Measurements from ENCODE around the gene AHSG. TPM values are rescaled to one million over a fixed set of nuclear protein-coding genes. Genes with fewer than 3 reads are reported as not detected.

AHSG gene
- total RNA-seq, 6 experiments from 2014 or later = not detected

GRCh38 chr3:186594591-186595113 is 18.2 kb upstream of the AHSG start:
- no peak for DNase-seq
- Mint-ChIP-seq H3K27me3 (ENCODE audit: insufficient read depth) (peaks cover 10% of the 10 kb centered on the region), H3K9me3 (no peaks in the 10 kb centered on the region), H3K4me3 (no peak overlapping the region), H3K36me3 (ENCODE audit: low read depth) (no peaks in the 10 kb centered on the region), H3K4me1 (ENCODE audit: low read depth) (peaks cover 20% of the 10 kb centered on the region), H3K27ac (no peak overlapping the region)
- TF ChIP-seq CTCF (IDR thresholded peaks at IDR 0.05) = no peak

DNA sequence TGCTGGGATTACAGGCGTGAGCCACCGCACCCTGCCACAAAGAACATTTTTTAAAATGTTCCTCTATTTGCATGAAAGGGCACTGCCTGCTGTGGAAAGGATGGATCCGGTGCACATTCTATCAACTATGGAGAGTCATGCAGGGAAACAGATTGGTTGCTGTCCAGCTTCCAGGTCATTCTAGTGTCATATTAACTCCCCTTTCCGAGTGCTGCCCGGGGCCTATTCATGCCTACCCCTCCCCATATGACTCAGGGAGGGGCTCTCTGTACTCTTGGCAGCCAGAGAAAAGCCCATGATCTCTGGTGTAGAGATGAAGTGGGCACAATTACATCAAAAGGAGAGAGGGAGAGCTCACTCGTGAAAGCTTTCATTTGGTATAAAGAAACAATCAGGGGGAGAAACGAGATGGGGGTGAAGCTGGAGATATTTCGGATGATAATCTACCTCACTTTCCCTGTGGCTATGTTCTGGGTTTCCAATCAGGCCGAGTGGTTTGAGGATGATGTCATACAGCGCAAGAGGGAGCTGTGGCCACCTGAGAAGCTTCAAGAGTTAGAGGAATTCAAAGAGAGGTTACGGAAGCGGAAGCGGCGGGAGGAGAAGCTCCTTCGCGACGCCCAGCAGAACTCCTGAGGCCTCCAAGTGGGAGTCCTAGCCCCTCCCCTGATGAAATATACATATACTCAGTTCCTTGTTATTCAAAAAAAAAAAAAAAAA is 16.1 kb upstream of the AHSG start:
- DNase-seq = no peak
- peaks cover 14% of the 10 kb centered on the region for H3K4me1 Mint-ChIP-seq (ENCODE audit: low read depth)
- no peak overlapping the region for H3K4me3 Mint-ChIP-seq
- H3K27me3 Mint-ChIP-seq (ENCODE audit: insufficient read depth) = peaks cover 10% of the 10 kb centered on the region
- no peaks in the 10 kb centered on the region for H3K9me3 Mint-ChIP-seq
- no peaks in the 10 kb centered on the region for H3K36me3 Mint-ChIP-seq (ENCODE audit: low read depth)
- H3K27ac Mint-ChIP-seq = no peak overlapping the region
- TF ChIP-seq CTCF (IDR thresholded peaks at IDR 0.05) = no peak

GRCh38 chr3:186598108-186598784 is 14.6 kb upstream of the AHSG start:
- DNase-seq = no peak

DNA sequence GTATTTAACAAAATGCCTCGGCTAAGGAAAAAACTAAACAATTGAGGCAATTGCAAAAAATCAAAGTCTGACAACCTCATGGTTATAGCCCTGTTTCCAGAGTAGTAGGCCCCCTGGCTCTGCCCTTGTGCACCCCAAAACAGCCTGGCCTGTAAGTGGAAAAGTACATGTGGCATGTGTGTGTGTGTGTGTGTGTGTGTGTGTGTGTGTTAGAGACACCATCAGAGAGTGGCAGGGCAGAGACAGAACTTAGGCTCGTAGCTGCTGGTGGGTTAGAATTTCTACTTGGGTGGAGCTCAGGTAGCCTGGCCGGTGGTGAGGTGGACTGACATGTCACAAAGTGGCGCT is 14.1 kb upstream of the AHSG start:
- H3K36me3 Mint-ChIP-seq (ENCODE audit: low read depth) = no peaks in the 10 kb centered on the region
- TF ChIP-seq CTCF (IDR thresholded peaks at IDR 0.05) = no peak
- peaks cover 14% of the 10 kb centered on the region for H3K4me1 Mint-ChIP-seq (ENCODE audit: low read depth)
- no peaks in the 10 kb centered on the region for H3K9me3 Mint-ChIP-seq
- no peak overlapping the region for H3K27ac Mint-ChIP-seq
- no peak for DNase-seq
- peaks cover 13% of the 10 kb centered on the region for H3K27me3 Mint-ChIP-seq (ENCODE audit: insufficient read depth)
- no peak overlapping the region for H3K4me3 Mint-ChIP-seq

More at GRCh38 chr3:186598108-186598784, 14.6 kb upstream of the AHSG start:
- TF ChIP-seq CTCF (IDR thresholded peaks at IDR 0.05) = no peak
- H3K36me3 Mint-ChIP-seq (ENCODE audit: low read depth) = no peaks in the 10 kb centered on the region
- H3K27ac Mint-ChIP-seq = no peak overlapping the region
- no peaks in the 10 kb centered on the region for H3K9me3 Mint-ChIP-seq
- H3K4me3 Mint-ChIP-seq = no peak overlapping the region
- H3K27me3 Mint-ChIP-seq (ENCODE audit: insufficient read depth) = peaks cover 10% of the 10 kb centered on the region
- H3K4me1 Mint-ChIP-seq (ENCODE audit: low read depth) = peaks cover 14% of the 10 kb centered on the region

DNA sequence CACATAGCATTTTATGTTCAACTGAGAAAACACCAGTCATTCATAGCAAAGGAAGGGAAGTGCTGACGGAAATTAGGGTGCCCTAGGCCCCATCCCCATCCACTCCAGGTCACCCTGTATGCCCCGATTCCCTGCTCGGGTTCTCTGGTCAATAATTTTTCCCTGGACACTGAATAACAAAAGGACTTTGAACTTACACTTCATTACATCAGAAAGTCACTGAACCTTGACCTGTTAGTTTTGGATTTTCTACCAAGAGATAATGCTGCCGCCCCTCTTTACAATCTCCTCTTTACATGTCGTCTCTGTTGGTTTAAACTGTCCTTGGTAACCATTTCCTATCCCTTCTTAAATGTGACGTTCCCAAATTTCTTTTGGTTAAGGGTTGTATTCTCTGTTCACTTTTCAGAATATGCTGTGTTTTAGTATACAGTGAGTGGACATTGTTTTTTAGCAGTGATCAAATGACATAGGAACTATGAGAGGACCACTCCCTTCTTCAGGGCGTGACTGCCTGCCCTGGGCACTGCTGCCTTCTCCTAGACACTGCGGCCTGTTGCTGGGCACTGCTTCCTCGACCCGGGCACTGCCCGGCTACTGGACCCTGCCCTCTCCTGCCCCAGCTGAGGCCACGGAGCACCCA is 13.6 kb upstream of the AHSG start:
- H3K9me3 Mint-ChIP-seq = no peaks in the 10 kb centered on the region
- no peak for DNase-seq
- H3K4me3 Mint-ChIP-seq = no peak overlapping the region
- no peak overlapping the region for H3K27ac Mint-ChIP-seq
- H3K36me3 Mint-ChIP-seq (ENCODE audit: low read depth) = no peaks in the 10 kb centered on the region
- peaks cover 15% of the 10 kb centered on the region for H3K27me3 Mint-ChIP-seq (ENCODE audit: insufficient read depth)
- TF ChIP-seq CTCF (IDR thresholded peaks at IDR 0.05) = no peak
- H3K4me1 Mint-ChIP-seq (ENCODE audit: low read depth) = peaks cover 14% of the 10 kb centered on the region
